ENCODE data around the gene ZBED5.

DNA sequence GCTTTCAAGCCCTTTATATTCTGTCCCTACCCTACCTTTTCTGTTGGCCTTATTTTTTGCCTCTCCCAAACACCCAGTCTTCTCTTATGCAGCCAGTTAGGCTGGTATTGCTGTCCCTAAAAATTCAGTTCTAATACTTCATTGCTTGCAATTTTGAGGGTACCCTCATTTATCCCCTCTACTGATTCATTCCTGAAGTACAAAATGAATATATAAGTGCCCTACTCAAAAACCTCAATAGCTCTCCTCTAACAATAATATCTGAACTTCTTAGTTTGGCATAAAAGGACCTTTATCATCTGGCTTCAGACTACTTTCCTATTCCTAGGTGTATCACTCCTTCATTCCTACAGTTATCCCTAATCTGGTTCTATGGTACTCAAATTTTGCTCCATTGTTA, 43.9 kb downstream of the ZBED5 start:
- no peak for TF ChIP-seq CTCF (IDR thresholded peaks at IDR 0.05)
- no peak for TF ChIP-seq POLR2A (IDR thresholded peaks at IDR 0.05)

Measured in ovary (tissue), 3 donors.